Activated CD4-positive, CD25-positive, alpha-beta regulatory T cell treated with anti-CD3 and anti-CD28 coated beads, Interleukin-2, amount 50 U/mL, for 16 hours (primary cell): ENCODE results near the gene NAA40.

Experiments used
- DNase-seq: peaks from one replicate; pipeline ENCODE4 v3.0.0-alpha.2; 2020; ENCODE audit warnings: low read depth, low spot score

The NAA40 gene

GRCh38 chr11:63986932-63987513 lies 48.2 kb downstream of the NAA40 start:
- DNase-seq: no peak

- no peak for DNase-seq
These were observed 52.8 kb downstream of the NAA40 start for GRCh38 chr11:63991558-63991957.

- no peak for DNase-seq
These were observed 54.3 kb downstream of the NAA40 start for GRCh38 chr11:63993100-63993499.

- DNase-seq: no peak
These were observed 55.2 kb downstream of the NAA40 start for GRCh38 chr11:63993993-63994392.

GRCh38 chr11:63996512-63996911 lies 57.7 kb downstream of the NAA40 start:
- DNase-seq: no peak

GRCh38 chr11:63997104-63997700 lies 58.4 kb downstream of the NAA40 start:
- no peak for DNase-seq

- DNase-seq: no peak
These were observed 59.1 kb downstream of the NAA40 start for GRCh38 chr11:63997801-63998337.

- DNase-seq: no peak
These were observed 60.0 kb downstream of the NAA40 start for GRCh38 chr11:63998558-63999348.

GRCh38 chr11:63999349-64000025 lies 60.7 kb downstream of the NAA40 start:
- DNase-seq: no peak

GRCh38 chr11:64000026-64000739 lies 61.4 kb downstream of the NAA40 start:
- peak; percentile 30 for DNase-seq

GRCh38 chr11:64000740-64001483 lies 62.1 kb downstream of the NAA40 start:
- no peak for DNase-seq

GRCh38 chr11:64001484-64002420 lies 63.0 kb downstream of the NAA40 start:
- DNase-seq: no peak

GRCh38 chr11:64003807-64004589 lies 65.2 kb downstream of the NAA40 start:
- no peak for DNase-seq

- DNase-seq: no peak
These were observed 65.8 kb downstream of the NAA40 start for GRCh38 chr11:64004590-64004984.

GRCh38 chr11:64005691-64006090 lies 66.9 kb downstream of the NAA40 start:
- DNase-seq: no peak

GRCh38 chr11:64006398-64006797 lies 67.6 kb downstream of the NAA40 start:
- DNase-seq: no peak
